GM12892 (cell line): ENCODE results near the gene GPR35.

ENCODE experiments used
- POLR2A ChIP-seq: IDR thresholded peaks from 2 replicates; pipeline ENCODE4 v1.6.1; 2011; ENCODE audit warnings: low read depth, low read length, control low read depth
- POLR2AphosphoS5 ChIP-seq: IDR thresholded peaks from 2 replicates; pipeline ENCODE4 v1.6.1; 2011; ENCODE audit warnings: low read depth, low read length, control low read depth
- TAF1 ChIP-seq: IDR thresholded peaks from 2 replicates; pipeline ENCODE4 v1.6.1; 2011; ENCODE audit warnings: low read depth, mild to moderate bottlenecking, control low read depth, low read length, borderline replicate concordance

DNA sequence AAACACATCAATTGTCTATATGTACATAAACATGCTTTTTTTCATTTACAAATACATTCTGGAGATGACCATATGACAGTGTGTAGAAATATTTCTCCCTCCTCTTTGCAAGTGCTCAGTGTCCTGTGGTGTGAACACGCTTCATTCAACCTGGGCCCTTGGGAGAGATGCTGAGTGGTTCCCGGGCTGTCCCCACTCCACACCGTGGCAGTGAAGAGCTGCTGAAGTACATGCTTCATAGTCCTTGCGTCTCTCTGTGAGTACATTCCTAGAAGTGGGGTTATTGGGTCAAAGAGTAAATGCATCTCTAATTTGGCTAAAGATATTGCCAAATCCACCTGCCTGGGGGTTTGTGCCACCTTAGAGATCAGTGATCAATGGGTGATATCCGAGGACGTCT lies 6.5 kb upstream of the GPR35 start:
- no peak for TF ChIP-seq POLR2A
- no peak for TF ChIP-seq TAF1
- TF ChIP-seq POLR2AphosphoS5 = no peak
